GDM1 (cell line): ENCODE data around the gene SLX4.
A peak's percentile ranks its signal among the peaks of the same experiment; 100 is the strongest.
"Not testable (repeated sequence)": the region's sequence is repeated elsewhere in the genome, so short reads cannot be mapped to it uniquely, and the experiment has no call there.

ENCODE experiments used
- DNase-seq: peaks from one replicate; lab custom pipeline; 2025; lab: John Stamatoyannopoulos, UW

Gene SLX4

DNA sequence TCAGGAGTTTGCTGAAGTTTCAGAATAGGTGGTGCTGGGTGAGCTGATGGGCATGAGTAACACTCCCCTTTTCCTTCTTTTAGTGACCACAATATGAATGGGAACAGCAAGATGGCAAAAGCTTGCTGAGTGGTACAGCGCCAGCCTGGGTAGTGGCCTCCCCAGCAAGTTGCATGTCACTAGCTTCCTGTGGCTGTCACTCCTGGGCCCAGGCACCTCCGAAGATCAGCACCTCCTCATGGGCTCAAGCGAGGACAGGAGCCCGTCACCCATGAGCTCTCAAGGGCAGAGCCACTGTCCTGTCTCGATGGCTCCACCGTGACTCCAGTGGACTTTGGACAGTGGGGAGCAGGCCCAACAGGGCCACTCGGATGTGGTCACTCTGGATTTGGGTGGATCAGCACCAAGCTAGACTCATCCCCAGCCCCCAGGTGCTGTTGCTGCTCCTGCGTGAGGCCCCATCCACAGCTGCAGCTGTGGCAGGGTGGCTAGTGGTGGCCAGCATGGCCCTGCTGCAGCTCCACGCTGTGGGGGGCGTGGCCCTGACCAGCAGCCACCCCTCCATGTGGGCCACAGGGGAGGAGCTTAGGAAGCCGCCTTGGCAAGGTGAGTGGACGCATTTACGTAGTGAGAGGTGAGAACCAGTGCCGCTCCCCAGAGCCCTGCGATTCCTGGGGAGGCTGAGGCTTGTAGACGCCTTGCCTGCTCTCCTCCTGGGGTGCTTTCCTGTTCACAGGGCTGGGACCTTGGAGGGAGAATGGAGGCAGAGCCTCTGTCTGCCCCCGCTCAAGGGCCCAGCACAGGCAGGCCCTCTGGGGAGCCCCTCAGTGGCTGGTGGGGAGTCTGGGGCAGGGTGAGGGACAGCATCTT lies 29.5 kb upstream of the SLX4 start:
- DNase-seq = no peak

DNA sequence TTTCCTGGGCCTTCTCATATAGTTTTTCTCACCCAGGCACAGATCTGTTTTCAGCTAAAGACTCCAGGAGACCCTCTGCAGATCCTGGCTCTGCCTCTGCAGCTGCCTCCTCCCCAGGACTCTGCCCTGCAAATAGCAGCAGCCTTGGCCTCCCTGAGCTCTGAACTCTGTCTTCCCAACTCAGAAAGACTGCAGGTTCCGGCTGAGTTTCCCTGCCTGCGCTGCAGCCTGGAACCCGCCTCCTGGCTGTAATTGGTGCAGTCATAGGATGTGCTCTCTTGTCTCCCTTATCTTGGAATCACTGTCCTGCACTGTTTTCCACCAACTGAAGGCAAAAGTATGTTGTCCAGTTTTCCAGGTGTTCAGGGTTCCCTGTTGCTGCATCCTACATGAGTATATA lies 28.8 kb upstream of the SLX4 start:
- no peak for DNase-seq

DNA sequence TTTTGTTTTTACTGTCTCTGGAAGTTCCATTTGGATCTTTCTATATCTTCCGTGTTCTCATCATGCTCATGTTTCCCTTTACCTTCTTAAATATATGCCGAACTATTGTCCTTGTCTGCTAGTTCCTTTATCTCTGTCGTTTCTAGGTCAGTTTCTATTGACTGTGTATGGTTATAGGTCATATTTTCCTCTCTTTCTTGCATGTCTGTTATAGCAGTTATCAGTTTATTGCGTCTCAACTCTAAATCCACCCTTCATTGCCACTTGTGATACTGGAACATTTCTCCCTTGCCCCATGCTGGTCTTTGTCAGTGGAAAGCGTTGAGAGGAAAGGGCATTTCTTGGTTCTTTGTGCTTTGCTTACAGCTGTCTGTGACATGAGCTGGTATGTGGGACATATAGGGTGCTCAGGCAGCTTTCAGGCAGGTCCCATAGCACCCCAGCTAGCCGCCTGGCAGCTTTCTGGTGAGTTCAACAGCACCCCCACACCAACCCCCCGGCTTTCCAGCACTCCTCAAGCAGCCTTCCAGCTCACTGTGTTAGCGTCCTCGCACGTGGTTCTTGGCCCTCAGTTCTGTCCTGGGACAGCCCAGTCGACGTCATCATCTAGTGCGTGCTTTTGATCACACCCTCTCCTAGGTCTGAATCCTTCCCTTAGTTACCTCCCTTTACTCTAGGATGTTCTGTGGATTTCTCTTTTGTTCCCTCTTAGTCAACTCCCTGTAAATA lies 27.7 kb upstream of the SLX4 start:
- no peak for DNase-seq

DNA sequence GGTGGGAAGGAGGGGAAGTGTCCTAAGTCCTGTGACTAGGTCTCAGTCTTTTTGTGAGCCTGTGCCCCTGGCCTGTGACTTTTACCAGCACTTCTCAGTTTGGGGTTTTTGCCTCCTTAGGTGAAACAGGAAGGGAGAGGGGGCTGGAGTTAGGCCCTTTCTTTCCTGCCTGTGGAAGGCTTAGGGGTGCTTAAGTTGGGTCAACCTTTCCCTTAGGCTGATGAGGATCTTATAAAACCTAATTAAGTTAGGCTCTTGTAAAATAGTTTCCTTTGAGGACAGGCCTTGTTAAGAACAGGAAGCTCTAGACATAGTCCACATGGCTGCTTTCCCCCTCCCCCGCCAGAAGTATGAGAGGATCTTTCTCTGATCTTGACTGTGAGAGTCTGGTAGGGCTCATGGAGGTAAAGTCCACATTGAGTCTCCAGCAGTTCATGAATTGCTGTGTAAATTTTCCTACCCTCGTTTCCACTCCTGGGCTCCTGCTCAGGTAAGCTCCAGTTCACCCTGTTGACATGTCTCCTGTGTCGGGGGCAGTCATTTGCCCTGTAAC lies 26.0 kb upstream of the SLX4 start:
- peak; percentile 64 for DNase-seq

DNA sequence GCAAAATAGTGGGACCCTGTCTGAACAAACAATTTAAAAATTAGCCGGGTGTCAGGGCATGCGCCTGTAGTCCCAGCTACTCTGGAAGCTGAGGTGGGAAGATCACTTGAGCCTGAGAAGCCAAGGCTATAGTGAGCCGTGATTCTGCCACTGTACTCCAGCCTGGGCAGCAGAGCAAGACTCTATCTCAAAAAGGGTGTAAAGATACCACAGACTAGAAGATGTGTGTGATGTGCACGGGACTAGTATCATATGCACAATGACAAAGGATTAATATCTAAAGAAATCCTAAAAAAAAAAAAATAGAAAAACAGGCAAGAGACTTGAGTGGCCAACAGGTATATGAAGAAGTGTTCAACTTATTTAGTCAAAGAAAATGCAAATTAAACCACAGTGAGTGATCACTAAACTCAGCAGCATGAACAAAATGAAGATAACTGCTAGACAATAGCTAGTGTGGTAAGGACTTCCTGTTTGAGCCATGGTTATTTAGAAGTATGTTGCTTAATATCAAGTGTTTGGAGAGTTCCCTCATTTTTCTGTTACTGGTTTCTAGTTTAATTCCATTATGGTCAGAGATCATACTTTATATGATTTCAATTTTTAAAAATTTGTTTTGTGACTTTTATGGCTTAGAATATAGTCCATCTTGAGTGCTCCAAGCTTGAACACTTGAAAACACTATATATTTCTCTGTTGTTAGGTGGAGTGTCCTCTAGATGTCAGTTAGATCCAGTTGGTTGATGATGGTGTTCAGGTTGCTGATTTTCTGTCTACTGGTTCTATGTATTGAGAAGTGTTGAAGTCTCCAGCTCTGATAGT lies 14.7 kb upstream of the SLX4 start:
- no peak for DNase-seq

DNA sequence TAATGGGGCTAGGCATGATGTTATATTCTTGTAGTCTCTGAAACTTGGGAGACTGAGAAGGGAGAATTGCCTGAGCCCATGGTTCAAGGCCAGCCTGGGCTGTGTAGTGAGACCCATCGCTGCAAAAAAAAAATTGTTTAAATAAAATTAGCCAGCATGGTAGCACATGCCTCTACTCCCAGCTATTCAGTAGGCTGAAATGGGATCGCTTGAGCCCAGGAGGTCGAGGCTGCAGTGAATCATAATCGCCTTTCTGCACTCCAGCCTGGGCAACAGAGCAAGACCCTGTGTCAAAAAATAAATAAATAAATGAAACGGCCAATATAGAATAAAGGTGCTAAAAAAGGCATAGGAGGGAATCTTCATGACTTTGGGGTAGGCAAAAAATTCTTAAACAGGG lies 13.9 kb upstream of the SLX4 start:
- DNase-seq = no peak

DNA sequence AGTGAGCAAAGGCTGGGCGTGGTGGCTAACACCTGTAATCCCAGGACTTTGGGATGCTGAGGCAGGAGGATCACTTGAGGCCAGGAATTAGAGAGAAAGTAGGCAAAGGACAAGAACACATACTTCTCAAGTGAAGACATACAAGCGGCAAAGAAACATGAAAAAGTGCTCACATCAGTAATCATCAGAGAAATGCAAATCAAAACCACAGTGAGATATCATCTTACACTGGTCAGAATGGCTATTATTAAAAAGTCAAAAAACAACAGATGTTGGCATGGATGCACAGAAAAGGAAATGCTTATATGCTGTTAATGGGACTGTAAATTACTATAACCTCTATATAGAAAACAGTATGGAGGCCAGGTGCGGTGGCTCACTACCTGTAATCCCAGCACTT lies 12.2 kb upstream of the SLX4 start:
- no peak for DNase-seq

DNA sequence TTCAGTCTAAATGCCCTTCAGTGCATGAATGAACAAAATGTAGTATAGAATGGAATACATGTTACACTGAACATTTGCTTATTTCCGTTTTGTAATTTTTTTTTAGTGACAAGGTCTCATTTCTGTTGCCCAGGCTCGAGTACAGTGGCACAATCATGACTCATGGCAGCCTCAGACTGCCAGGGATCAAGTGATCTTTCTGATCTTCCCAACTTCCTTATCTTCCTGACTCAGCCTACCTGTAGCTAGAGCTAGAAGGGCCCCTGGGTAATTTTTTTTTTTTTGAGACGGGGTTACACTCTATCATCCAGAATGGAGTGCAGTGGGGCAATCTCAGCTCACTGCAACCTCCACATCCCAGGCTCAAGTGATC lies 7.3 kb upstream of the SLX4 start:
- no peak for DNase-seq

DNA sequence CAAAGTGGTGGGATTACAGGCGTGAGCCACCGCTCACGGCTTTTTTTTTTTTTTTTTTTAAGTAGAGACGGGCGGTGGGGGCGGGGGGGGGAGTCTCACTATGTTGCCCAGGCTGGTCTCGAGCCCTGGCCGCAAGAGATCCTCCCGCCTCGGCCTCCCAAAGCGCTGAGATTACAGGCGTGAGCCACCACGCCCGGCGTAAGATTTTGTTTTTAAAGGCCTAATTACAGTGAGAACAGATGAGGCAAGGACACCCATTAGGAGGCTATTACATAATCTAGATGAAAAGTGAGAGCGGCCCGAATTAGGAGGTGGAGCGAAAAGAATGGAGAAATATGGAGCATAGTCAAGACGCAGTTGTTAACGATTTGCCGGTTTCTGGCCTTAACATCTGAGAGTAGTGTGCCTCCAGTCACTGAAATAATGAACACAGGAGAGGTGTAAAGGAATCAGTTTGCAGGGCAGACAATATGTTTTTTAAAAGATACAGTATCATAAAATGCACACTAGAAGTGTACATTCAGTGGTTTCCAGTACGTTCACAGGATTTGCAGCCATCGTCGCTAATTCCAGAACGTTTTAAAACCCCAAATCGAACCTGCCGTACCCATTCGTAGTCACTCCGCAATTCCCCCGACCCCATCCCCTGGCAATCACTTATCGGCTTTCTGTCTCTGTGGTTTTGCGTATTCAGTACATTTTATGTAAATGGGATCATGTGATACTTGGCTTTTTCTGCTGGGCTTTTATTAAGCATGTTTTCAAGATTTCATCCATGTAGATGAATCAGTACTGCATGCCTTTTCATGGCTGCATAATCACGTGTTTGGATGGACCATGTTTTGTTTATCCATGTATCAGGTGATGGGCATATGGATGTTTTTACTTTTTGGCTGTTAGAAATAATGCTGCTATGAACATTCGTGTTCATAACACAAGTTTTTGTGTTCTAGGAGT lies 1.4 kb upstream of the SLX4 start:
- DNase-seq = no peak

DNA sequence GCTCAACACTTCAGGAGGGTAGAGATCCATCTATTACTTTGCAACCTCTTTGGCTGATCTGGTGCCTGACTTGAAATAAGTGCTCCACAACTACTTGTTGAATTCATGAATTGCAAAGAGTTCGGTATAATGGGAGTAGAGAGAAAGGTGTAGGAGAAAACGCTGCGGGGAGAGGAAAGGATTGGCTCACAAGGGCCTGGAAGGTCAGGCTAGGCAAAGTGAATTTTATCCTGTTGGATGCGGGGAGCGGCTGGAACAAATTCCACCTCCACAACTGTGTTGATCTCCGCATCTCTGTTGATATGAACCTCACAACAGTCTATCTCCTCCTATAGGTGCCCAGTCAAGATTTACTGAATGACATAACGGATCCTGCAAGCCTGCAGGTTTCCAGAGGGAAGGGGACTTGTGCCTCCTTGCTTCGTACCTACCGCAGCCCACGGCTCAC lies 684 bp downstream of the SLX4 start:
- no peak for DNase-seq

DNA sequence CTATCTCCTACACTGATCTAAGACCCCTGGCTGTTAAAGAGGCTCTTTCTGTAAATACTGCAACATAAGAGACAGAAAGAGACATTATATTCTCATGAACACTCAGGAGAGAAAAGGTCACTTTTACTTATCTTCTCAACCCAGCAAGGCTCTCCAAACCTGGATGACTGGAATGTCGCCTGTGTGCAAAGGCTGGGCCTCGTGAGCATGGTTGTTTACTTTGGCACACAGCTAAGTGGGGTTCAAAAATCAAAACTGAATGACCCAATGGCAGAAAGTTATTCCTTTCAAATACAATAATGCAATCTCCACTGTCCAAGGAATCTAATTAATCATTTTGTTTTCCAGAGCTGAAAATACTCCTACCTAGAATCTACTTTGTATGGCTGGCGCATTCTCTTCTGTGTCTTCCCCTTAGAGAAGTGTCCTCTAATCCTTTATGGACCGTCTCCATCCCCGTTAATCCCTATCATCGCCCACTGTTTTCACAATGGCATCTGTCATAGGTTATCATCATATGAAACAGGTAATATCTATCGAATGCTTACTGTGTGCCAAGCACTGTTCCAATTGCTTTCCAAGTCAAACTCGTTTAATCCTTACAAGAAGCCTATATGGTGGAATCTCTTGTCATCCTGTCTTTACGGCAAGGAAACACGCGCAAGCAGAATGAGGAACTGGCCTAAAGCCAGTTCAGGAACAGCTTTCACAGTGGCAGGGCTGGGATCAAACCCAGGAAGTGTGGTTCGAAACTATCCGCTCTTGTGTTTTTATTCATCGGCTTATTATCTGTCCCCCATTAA lies 1.3 kb downstream of the SLX4 start:
- DNase-seq = peak; percentile 42

DNA sequence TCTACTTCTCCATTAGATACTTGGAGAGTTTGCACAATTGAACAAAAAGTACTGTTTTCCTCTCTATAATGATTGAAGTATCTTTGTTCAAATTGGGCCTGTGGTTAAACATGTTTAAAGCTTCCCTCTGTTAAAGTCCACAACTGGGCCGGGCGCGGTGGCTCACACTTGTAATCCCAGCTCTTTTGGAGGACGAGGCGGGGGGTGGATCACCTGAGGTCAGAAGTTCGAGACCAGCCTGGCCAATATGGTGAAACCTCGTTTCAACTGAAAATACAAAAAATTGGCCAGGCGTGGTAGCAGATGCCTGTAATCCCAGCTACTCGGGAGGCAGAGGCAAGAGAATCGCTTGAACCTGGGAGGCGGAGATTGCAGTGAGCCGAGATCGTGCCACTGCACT lies 2.4 kb downstream of the SLX4 start:
- not testable (repeated sequence) for DNase-seq

DNA sequence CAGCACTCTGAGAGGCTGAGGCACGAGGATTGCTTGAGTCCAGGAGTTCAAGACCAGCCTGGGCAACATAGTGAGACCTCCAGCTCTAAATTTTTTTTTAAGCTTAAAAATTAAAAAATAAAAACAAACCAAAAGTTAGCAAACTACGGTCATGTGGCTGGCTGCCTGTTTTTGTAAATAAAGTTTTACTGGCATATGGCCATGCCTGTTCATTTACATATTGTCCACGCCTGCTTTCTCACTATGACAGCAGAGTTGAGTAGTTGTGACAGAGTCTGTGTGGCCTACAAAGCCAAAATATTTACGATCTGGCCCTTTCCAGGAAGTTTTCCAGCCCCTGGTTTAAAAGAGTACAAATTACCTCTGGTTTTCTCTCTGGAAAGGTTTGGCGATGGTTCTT lies 3.3 kb downstream of the SLX4 start:
- no peak for DNase-seq

DNA sequence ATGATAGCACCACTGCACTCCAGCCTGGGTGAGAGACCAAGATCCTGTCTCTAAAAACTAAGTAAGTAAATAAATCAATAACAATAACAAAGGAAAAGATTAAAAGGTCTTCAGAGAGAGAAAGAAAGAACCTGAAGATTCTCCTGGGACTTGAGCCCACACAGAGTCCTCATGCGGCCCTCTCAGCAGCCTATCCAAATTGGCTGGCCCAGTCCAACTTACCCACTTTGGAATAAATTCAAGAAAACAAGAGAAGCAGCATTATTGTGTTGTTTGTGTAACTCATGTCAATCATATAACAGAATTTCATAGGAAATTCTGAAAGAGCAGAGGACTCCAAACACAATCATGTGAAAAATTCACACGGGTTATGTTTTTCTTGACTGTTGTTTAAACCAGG lies 3.8 kb downstream of the SLX4 start:
- DNase-seq = no peak

DNA sequence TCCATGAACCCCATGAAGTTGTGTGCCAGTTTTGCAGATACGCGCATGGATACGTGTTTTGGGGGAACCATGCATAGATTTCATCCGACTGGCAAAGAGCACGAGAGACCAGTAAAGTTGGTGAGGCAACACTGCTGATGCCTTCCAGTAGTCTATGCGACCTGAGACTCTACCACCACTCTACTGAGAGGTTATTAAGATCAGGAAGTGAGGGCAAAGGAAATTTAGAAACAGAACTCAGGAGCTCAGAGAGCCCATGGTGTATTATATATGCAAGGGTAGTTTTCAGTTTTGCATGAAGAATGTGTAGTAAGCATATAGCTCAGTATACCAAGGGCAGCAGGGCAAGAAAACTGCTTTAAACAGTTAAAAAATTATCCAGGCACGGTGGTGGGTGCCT lies 4.2 kb downstream of the SLX4 start:
- DNase-seq = no peak

DNA sequence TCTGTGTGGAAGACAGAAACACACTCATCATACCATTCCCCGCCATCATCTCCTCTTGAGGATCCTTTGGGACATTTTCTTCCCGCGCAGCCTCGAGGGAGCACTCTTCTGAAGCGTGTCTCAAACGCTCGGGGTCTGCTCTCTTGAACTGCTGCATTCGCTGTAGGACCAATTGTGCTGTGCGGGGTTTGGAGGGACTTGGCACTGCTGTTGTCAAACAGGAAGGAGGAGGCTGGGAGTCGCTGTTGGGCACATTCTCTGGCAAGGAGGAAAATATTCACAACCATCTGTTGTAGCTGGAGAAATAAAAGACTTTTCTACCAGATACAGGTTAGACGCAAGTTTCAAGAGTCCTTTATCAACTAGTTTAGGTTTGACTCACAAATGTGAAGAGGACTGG lies 5.0 kb downstream of the SLX4 start:
- DNase-seq = no peak

DNA sequence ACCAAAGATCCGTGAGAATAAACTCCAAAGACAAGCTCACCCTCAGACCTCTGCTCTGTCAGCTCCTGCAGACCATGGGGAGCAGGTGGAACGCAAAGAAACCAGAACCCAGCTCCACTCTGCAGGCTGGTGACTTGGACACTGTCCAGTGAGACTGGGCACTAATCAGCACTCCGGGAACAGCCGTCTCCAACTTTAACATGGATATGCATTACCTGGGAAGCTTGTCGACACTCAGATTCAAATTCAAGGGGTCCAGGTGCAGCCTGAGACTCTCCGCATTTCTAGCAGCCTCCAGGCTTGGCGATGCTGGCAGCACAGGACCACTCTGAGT lies 9.1 kb downstream of the SLX4 start:
- DNase-seq = no peak

DNA sequence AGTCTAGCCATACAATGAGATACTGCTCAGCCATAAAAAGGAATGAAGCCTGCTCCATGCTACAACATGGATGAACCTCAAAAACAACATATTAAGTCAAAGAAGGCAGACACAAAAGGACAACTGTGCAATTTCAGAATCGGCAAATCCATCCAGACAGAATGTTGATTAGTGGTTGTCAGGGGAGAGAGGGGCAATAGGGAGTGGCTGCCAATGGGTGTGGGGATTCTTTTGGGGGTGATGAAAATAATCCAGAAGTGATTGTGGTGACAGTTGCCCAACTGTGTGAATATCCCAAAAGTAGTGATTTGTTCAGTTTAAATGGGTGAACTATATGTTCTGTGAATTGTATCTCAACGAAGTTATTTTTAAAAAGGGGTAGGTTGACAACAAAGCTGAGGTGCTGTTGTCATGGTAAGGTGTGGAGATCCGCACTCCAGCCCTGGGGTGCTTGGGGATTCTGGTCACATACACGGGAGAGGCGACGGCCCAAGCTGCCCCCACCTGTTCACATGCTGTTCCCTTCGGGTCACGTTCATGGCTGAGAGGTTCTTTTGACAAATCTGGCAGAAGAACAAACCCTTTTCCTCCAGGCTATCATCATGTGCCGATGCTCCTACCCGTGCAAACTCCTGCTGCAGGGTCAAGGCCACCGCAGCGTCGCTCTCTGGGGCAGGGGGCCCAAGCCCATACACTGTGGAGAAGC lies 9.6 kb downstream of the SLX4 start:
- DNase-seq = no peak

DNA sequence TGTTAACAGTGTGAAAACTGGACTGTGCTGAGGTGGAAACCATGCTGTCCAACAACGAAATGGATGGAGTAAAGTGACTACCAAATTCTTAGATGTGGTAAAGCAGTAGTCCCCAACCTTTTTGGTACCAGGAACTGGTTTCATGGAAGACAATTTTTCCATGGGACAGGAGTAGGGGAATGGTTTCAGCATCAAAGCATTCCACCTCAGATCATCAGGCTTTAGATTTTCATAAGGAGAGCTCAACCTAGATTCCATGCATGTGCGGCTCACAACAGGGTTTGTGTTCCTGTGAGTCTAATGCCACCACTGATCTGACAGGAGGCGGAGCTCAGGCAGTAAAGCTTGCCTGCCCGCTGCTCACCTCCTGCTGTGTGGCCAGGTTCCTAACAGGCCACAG lies 11.5 kb downstream of the SLX4 start:
- no peak for DNase-seq

DNA sequence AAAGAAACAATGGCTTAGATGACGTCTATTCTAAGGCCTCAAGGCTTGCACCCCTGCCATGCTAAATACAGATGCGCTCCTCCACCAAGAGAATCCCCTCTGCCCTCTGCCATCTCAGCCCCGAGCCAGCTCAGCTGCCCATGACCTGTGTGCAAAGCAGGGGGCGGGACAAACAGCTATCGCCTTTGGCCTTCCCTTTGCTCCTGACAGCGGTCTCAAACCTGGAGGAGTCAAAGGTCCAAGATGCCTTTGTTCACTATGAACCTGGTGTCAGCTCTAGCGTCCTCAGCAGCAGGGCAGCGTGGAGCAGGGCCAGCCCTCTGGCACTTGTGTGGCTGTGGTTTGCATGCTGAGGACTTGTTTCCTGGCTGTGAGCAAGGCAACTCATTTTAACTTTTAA lies 12.3 kb downstream of the SLX4 start:
- no peak for DNase-seq
